ENCODE data around the gene CCDC157.

Gene CCDC157

DNA sequence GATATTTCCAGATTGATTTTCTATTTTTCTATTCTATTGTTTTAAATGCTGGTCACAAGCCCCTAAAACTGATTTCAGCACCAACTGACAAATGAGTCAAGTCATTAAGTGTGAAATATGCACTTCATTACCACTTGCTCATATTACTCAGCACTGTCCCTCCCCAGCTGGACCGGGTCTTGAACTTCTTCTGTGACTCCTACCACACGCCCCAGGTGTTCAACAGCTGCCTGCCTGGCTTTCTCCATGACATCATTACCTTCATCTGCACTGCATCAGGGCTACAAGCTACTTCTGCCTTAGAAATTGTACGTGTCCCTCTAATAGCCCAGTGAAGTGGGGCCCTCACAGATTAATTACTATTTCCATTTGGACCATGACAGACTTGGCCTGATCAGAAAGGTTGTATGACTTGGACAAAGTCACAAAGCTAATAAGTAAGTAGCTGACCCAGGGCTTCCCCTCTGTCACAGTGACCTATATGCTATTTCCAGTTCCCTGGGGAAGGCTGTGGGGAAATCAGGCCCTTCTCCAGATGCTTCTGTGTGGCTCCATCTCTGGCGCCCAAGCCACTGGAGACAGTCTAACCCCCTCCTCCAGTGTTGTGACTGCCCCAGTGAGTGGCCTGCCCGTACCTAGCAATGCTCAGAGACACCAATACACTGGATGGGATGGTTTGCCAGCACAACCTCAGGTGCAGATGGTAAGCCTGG, 48.1 kb upstream of the CCDC157 start:
- Histone ChIP-seq H3K4me3 (replicated peaks; ENCODE audit: insufficient read depth, low read length) (no peak overlapping the region), H3K27me3 (ENCODE audit: insufficient read depth, poor library complexity, severe bottlenecking) (no peaks in the 10 kb centered on the region), H3K27ac (replicated peaks) (no peak overlapping the region)
- TF ChIP-seq REST (IDR thresholded peaks at IDR 0.05; ENCODE audit: insufficient replicate concordance, low read depth) (no peak), SPI1 (IDR thresholded peaks at IDR 0.05; ENCODE audit: borderline replicate concordance, low read depth) (no peak), GABPA (IDR thresholded peaks at IDR 0.05; ENCODE audit: low read depth) (no peak), POLR2AphosphoS5 (IDR thresholded peaks at IDR 0.05; ENCODE audit: low read depth) (no peak)
- TF ChIP-seq, protein P1, sequence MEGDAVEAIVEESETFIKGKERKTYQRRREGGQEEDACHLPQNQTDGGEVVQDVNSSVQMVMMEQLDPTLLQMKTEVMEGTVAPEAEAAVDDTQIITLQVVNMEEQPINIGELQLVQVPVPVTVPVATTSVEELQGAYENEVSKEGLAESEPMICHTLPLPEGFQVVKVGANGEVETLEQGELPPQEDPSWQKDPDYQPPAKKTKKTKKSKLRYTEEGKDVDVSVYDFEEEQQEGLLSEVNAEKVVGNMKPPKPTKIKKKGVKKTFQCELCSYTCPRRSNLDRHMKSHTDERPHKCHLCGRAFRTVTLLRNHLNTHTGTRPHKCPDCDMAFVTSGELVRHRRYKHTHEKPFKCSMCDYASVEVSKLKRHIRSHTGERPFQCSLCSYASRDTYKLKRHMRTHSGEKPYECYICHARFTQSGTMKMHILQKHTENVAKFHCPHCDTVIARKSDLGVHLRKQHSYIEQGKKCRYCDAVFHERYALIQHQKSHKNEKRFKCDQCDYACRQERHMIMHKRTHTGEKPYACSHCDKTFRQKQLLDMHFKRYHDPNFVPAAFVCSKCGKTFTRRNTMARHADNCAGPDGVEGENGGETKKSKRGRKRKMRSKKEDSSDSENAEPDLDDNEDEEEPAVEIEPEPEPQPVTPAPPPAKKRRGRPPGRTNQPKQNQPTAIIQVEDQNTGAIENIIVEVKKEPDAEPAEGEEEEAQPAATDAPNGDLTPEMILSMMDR (IDR thresholded peaks at IDR 0.05; ENCODE audit: insufficient read depth, low read length) = no peak
- DNase-seq (ENCODE audit: low read depth in 1 of 2, low spot score in 1 of 2) = no peak

- TF ChIP-seq SPI1 (IDR thresholded peaks at IDR 0.05; ENCODE audit: borderline replicate concordance, low read depth) (peak; percentile 86), REST (IDR thresholded peaks at IDR 0.05; ENCODE audit: insufficient replicate concordance, low read depth) (no peak), GABPA (IDR thresholded peaks at IDR 0.05; ENCODE audit: low read depth) (no peak), POLR2AphosphoS5 (IDR thresholded peaks at IDR 0.05; ENCODE audit: low read depth) (0 out of 2 replicates have a peak, but pooled peaks have one; percentile 45)
- TF ChIP-seq, protein P1 (IDR thresholded peaks at IDR 0.05; ENCODE audit: insufficient read depth, low read length) = no peak
- Histone ChIP-seq H3K27me3 (ENCODE audit: insufficient read depth, poor library complexity, severe bottlenecking) (no peaks in the 10 kb centered on the region), H3K4me3 (replicated peaks; ENCODE audit: insufficient read depth, low read length) (no peak overlapping the region), H3K27ac (replicated peaks) (0 out of 2 replicates have a peak overlapping the region, but pooled peaks have one; percentile 10)
- DNase-seq (ENCODE audit: low read depth in 1 of 2, low spot score in 1 of 2) = peak; percentile 81 to 91
Observed at GRCh38 chr22:30309951-30310741, 46.7 kb upstream of the CCDC157 start.

GRCh38 chr22:30310881-30311771, 45.7 kb upstream of the CCDC157 start:
- Histone ChIP-seq H3K27me3 (ENCODE audit: insufficient read depth, poor library complexity, severe bottlenecking) (no peaks in the 10 kb centered on the region), H3K27ac (replicated peaks) (0 out of 2 replicates have a peak overlapping the region, but pooled peaks have one; percentile 10), H3K4me3 (replicated peaks; ENCODE audit: insufficient read depth, low read length) (no peak overlapping the region)
- TF ChIP-seq, protein P1 (IDR thresholded peaks at IDR 0.05; ENCODE audit: insufficient read depth, low read length) = no peak
- TF ChIP-seq SPI1 (IDR thresholded peaks at IDR 0.05; ENCODE audit: borderline replicate concordance, low read depth) = 0 out of 2 replicates have a peak, but pooled peaks have one; percentile 9
- no peak for DNase-seq (ENCODE audit: low read depth in 1 of 2, low spot score in 1 of 2)
